ENCODE data around the gene LDLRAD4.

DNA sequence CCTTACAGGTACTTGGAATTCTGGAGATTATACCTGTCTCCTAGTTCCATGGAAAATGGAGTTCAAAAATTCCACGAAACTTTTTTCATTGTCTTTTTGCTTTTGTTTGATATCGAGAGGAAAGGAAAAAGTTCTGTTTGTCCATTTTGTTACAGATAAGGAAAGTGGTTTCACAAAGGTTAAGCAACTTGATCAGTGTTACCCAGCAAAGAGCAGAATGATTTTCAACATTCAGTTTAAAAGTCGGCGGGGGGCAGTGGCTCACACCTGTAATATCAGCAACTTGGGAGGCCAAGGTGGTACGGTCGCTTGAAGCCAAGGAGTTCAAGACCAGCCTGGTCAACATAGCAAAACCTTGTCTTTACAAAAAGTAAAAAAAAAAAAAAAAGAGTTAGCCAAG, 118.8 kb downstream of the LDLRAD4 start:
- TF ChIP-seq POLR2AphosphoS5 (IDR thresholded peaks at IDR 0.05; ENCODE audit: low read depth, low read length): no peak
- TF ChIP-seq TAF1 (IDR thresholded peaks at IDR 0.05; ENCODE audit: low read depth, low read length): no peak
- no peak for TF ChIP-seq POLR2A (IDR thresholded peaks at IDR 0.05; ENCODE audit: low read depth, low read length)
- TF ChIP-seq PAX5 (IDR thresholded peaks at IDR 0.05; ENCODE audit: insufficient read depth, low read length, severe bottlenecking): no peak
- TF ChIP-seq SPI1 (IDR thresholded peaks at IDR 0.05; ENCODE audit: low read depth, low read length): no peak
- TF ChIP-seq POU2F2 (IDR thresholded peaks at IDR 0.05; ENCODE audit: low read depth, low read length): no peak

Data from GM12891 (cell line).